ENCODE measurements around the gene FGF13. TPM values are rescaled to one million over a fixed set of nuclear protein-coding genes. Genes with fewer than 3 reads are reported as not detected.

The FGF13 gene
- total and polyA plus RNA-seq, 4 donors, result 0.51 to 2.2 (median 0.79) TPM

DNA sequence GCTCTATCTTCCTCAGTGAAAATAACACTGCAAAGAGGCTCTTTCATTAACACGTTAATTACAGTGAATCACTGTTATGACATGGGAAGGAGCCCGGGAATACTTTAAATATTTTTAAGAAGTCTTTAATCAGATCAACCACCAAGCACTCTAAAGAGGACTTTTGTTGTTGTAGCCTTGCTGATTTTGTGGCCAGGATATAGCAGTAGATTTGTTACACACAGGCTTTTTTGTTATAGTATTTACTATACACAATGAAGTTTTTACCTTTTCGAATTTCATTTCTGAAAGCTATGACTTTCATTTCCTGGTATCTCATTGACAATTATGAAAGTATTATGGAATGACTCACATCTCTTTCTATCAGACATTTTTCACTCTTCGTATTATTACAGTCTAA, 20.3 kb downstream of the FGF13 start:
- no peak for DNase-seq (ENCODE audit: low spot score)

More for the DNA sequence above, 20.3 kb downstream of the FGF13 start:
- Histone ChIP-seq H3K36me3 (ENCODE audit: control insufficient read depth in 4 of 4, insufficient read depth in 3 of 4, low read depth in 1 of 4, low read length in 3 of 4) (no peaks in the 10 kb centered on the region), H3K27ac (ENCODE audit: low read depth in 1 of 2, low read length in 2 of 2) (no peak overlapping the region), H3K27me3 (ENCODE audit: control insufficient read depth in 4 of 4, insufficient read depth in 4 of 4, low read length in 3 of 4) (no peaks in the 10 kb centered on the region), H3K4me3 (ENCODE audit: low read depth in 1 of 3, low read length in 3 of 3) (no peak overlapping the region), H3K9ac (ENCODE audit: low read depth in 1 of 2, low read length in 2 of 2) (no peak overlapping the region), H3K4me1 (ENCODE audit: control insufficient read depth in 4 of 4, insufficient read depth in 4 of 4, low read length in 3 of 4) (no peaks in the 10 kb centered on the region), H3K9me3 (ENCODE audit: control insufficient read depth in 4 of 4, low read length in 3 of 4) (no peaks in the 10 kb centered on the region)
- WGBS, result 72% methylated on average over 4 of the region's 4 CpGs
- TF ChIP-seq, protein P1, sequence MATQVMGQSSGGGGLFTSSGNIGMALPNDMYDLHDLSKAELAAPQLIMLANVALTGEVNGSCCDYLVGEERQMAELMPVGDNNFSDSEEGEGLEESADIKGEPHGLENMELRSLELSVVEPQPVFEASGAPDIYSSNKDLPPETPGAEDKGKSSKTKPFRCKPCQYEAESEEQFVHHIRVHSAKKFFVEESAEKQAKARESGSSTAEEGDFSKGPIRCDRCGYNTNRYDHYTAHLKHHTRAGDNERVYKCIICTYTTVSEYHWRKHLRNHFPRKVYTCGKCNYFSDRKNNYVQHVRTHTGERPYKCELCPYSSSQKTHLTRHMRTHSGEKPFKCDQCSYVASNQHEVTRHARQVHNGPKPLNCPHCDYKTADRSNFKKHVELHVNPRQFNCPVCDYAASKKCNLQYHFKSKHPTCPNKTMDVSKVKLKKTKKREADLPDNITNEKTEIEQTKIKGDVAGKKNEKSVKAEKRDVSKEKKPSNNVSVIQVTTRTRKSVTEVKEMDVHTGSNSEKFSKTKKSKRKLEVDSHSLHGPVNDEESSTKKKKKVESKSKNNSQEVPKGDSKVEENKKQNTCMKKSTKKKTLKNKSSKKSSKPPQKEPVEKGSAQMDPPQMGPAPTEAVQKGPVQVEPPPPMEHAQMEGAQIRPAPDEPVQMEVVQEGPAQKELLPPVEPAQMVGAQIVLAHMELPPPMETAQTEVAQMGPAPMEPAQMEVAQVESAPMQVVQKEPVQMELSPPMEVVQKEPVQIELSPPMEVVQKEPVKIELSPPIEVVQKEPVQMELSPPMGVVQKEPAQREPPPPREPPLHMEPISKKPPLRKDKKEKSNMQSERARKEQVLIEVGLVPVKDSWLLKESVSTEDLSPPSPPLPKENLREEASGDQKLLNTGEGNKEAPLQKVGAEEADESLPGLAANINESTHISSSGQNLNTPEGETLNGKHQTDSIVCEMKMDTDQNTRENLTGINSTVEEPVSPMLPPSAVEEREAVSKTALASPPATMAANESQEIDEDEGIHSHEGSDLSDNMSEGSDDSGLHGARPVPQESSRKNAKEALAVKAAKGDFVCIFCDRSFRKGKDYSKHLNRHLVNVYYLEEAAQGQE (IDR thresholded peaks at IDR 0.05), result no peak
- no peak for TF ChIP-seq RXRA (IDR thresholded peaks at IDR 0.05)
- no peak for TF ChIP-seq NR2F2 (IDR thresholded peaks at IDR 0.05)
- no peak for TF ChIP-seq SP1 (IDR thresholded peaks at IDR 0.05)
- no peak for TF ChIP-seq TAF1 (conservative IDR thresholded peaks at IDR 0.05)
- TF ChIP-seq GABPA (IDR thresholded peaks at IDR 0.05 in 1 of 2, conservative IDR thresholded peaks at IDR 0.05 in 1 of 2), result no peak
- TF ChIP-seq FOXA1 (IDR thresholded peaks at IDR 0.05), result no peak
- no peak for TF ChIP-seq JUND (IDR thresholded peaks at IDR 0.05)
- TF ChIP-seq HNF4G (IDR thresholded peaks at IDR 0.05), result no peak
- TF ChIP-seq CTCF (IDR thresholded peaks at IDR 0.05; ENCODE audit: low read depth, low read length, missing input control), result no peak
- no peak for TF ChIP-seq ZBTB33 (IDR thresholded peaks at IDR 0.05)
- TF ChIP-seq HNF4A (conservative IDR thresholded peaks at IDR 0.05), result no peak
- no peak for TF ChIP-seq EGR1 (IDR thresholded peaks at IDR 0.05; ENCODE audit: low read depth in 2 of 2)
- no peak for TF ChIP-seq YY1 (IDR thresholded peaks at IDR 0.05)
- no peak for TF ChIP-seq MAX (IDR thresholded peaks at IDR 0.05)
- TF ChIP-seq, protein P2, sequence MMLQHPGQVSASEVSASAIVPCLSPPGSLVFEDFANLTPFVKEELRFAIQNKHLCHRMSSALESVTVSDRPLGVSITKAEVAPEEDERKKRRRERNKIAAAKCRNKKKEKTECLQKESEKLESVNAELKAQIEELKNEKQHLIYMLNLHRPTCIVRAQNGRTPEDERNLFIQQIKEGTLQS (IDR thresholded peaks at IDR 0.05), result no peak

Measured in liver (tissue), 9 donors.